ENCODE measurements around the gene DMRT1. TPM values are rescaled to one million over a fixed set of nuclear protein-coding genes. Genes with fewer than 3 reads are reported as not detected.

DMRT1 gene
- total RNA-seq, 2 donors from 2014 or later: not detected

DNA sequence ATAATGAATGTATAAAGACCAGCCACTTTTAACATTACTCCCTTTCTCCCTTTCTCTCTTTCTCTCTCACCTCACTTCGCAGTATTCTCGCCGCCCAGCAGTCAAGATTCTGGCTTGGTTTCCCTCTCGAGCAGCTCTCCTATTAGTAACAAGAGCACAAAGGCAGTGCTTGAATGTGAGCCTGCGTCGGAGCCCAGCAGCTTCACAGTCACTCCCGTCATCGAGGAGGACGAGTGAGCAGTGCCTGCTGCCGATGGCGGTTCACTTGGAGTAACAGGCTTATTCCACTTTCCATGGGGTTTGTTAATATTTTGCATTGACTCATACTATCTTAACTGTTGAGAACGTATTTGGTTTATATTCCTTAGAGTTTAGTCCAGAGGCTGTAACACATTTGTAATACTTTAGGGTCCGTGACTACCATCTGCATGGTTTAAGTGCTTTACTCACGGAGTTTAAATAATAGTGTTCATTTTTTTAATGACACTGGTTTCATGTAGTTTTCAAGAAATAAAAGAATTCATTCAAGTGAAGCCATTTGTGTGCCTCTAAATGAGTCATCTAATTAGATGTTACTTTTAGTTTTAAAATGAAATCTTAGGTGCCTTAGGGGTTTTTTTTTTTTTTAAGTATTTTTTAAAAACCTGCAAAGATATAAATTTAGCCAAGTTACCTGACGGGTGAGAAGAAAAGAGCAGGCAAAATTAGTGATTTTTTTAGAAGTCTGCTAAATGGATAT lies 126.6 kb downstream of the DMRT1 start:
- no peak overlapping the region for H3K27ac ChIP-seq (ENCODE audit: low read depth, low read length)
- peak overlapping the region; percentile 31 for H3K4me3 Mint-ChIP-seq
- TF ChIP-seq, protein P1, sequence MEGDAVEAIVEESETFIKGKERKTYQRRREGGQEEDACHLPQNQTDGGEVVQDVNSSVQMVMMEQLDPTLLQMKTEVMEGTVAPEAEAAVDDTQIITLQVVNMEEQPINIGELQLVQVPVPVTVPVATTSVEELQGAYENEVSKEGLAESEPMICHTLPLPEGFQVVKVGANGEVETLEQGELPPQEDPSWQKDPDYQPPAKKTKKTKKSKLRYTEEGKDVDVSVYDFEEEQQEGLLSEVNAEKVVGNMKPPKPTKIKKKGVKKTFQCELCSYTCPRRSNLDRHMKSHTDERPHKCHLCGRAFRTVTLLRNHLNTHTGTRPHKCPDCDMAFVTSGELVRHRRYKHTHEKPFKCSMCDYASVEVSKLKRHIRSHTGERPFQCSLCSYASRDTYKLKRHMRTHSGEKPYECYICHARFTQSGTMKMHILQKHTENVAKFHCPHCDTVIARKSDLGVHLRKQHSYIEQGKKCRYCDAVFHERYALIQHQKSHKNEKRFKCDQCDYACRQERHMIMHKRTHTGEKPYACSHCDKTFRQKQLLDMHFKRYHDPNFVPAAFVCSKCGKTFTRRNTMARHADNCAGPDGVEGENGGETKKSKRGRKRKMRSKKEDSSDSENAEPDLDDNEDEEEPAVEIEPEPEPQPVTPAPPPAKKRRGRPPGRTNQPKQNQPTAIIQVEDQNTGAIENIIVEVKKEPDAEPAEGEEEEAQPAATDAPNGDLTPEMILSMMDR (conservative IDR thresholded peaks at IDR 0.05): no peak
- H3K36me3 ChIP-seq (ENCODE audit: control insufficient read depth, insufficient read depth, low read length): no peaks in the 10 kb centered on the region
- 4 to 9% methylated on average over 11 to 14 of the region's 15 CpGs for WGBS, 2 experiments (ENCODE audit: insufficient coverage in 1 of 2, insufficient read length in 1 of 2)
- peaks cover 100% of the 10 kb centered on the region for H3K27me3 ChIP-seq (ENCODE audit: control insufficient read depth, insufficient read depth, low read length, poor library complexity, severe bottlenecking)
- no peaks in the 10 kb centered on the region for H3K9me3 Mint-ChIP-seq
- H3K36me3 Mint-ChIP-seq (ENCODE audit: low read depth): no peaks in the 10 kb centered on the region
- no peak overlapping the region for H3K4me3 ChIP-seq (ENCODE audit: low read length)
- peak; percentile 86 for DNase-seq
- peaks cover 18% of the 10 kb centered on the region for H3K4me1 Mint-ChIP-seq
- no peak overlapping the region for H3K27ac Mint-ChIP-seq
- H3K4me1 ChIP-seq (ENCODE audit: control insufficient read depth, insufficient read depth, low read length): peaks cover 9% of the 10 kb centered on the region
- no peak overlapping the region for H3K9ac ChIP-seq (ENCODE audit: extremely low read depth, low read length, poor library complexity, severe bottlenecking)
- peaks cover 95% of the 10 kb centered on the region for H3K27me3 Mint-ChIP-seq (ENCODE audit: insufficient read depth)
- H3K9me3 ChIP-seq (ENCODE audit: control insufficient read depth, low read length): no peaks in the 10 kb centered on the region

DNA sequence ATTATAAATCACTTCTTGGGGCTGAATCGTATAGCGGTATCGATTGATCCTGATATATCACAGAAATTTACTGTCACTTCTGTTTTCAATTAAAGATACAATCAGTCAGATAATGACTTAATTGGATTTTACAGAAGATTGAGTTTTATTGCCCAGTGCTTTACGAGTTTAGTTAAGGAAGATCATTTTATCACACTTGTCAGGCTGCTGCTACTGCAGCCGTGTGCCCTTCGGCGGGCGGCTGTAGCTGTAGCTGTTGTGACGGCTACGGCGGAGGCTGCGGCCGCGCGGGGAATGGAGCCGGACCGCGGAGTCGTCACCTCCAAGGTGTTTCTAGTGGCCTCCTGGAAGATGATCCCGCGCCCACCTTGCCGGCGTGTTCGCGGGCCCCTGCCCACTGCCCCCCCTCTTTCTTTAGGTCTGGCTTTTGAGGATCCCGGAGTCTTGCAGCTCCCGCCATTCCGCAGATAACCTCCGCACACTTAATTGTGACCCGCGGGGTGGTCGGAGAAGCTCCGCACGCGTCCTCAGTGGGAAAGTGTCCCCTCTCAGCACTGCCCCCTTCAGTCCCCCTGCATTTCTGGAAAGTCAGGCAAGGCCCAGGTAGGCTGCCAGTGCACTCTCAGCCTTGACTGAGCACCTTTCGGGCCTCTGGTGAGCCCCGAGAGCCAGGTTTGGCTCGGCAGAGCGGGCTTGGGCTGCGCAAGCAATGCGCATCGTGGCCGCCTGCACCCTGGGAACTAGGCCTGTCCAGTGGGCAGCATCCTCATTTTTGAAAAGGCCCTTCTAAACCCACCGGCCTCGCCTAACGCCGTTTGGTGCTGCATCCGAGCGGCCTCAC lies 128.0 kb downstream of the DMRT1 start:
- peak; percentile 84 for DNase-seq
- peaks cover 30% of the 10 kb centered on the region for H3K4me1 Mint-ChIP-seq
- H3K9me3 Mint-ChIP-seq: no peaks in the 10 kb centered on the region
- Histone ChIP-seq H3K36me3 (ENCODE audit: control insufficient read depth, insufficient read depth, low read length) (no peaks in the 10 kb centered on the region), H3K9me3 (ENCODE audit: control insufficient read depth, low read length) (no peaks in the 10 kb centered on the region), H3K4me1 (ENCODE audit: control insufficient read depth, insufficient read depth, low read length) (peaks cover 14% of the 10 kb centered on the region), H3K27me3 (ENCODE audit: control insufficient read depth, insufficient read depth, low read length, poor library complexity, severe bottlenecking) (peaks cover 100% of the 10 kb centered on the region), H3K9ac (ENCODE audit: extremely low read depth, low read length, poor library complexity, severe bottlenecking) (no peak overlapping the region), H3K4me3 (ENCODE audit: low read length) (no peak overlapping the region), H3K27ac (ENCODE audit: low read depth, low read length) (no peak overlapping the region)
- WGBS, 2 experiments (ENCODE audit: insufficient coverage in 1 of 2, insufficient read length in 1 of 2): 1 to 8% methylated on average over 37 to 49 of the region's 49 CpGs
- no peaks in the 10 kb centered on the region for H3K36me3 Mint-ChIP-seq (ENCODE audit: low read depth)
- TF ChIP-seq, protein P1 (conservative IDR thresholded peaks at IDR 0.05): peak; percentile 56
- no peak overlapping the region for H3K27ac Mint-ChIP-seq
- H3K4me3 Mint-ChIP-seq: peak overlapping the region; percentile 60
- H3K27me3 Mint-ChIP-seq (ENCODE audit: insufficient read depth): peaks cover 97% of the 10 kb centered on the region

DNA sequence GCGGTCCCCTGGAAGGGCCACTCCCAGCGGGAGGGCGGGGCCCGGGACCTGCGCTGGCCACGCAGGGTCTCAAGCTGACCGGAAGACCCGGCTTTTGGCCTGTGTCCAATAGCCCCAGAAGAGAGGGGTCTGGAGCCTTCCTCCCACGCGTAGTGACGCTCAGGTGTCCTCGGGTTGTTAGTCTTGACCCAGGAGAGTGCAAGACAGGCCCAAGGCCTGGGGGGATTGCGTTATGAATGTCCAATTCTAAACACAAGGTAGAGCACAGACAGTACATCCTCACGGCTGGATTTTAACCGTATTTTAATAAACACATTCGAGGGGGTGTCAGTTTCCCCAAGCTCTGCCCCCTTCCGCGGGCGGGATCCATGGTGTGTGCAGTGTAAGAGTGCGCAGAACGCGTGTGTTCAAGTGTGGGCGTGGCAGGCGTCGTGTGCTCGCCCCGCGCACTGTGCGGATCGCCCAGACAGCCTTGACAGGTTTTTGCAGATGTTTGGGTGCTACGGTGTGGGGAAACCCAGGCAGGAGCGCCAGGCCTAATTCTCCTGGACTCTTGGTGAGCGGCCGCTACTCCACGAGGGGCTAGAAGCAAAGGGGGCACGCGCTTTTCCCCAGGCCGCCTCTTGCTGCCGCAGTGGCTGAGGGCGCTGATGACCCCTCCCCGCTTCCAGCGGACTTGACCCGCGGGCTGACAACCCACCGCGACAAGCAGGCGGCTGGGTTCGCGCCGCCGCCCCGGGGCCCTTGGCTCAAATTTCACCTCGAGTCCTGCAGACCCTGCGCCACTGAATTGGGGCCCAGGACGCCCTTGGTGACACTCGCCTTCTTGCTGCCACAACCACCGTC lies 128.9 kb downstream of the DMRT1 start:
- WGBS, 2 experiments (ENCODE audit: insufficient coverage in 1 of 2, insufficient read length in 1 of 2): 4 to 6% methylated on average over 16 to 57 of the region's 57 CpGs
- H3K27me3 Mint-ChIP-seq (ENCODE audit: insufficient read depth): peaks cover 97% of the 10 kb centered on the region
- no peaks in the 10 kb centered on the region for H3K9me3 Mint-ChIP-seq
- H3K4me1 ChIP-seq (ENCODE audit: control insufficient read depth, insufficient read depth, low read length): peaks cover 19% of the 10 kb centered on the region
- peak overlapping the region; percentile 60 for H3K4me3 Mint-ChIP-seq
- no peak overlapping the region for H3K9ac ChIP-seq (ENCODE audit: extremely low read depth, low read length, poor library complexity, severe bottlenecking)
- H3K4me3 ChIP-seq (ENCODE audit: low read length): no peak overlapping the region
- no peaks in the 10 kb centered on the region for H3K36me3 ChIP-seq (ENCODE audit: control insufficient read depth, insufficient read depth, low read length)
- H3K4me1 Mint-ChIP-seq: peaks cover 38% of the 10 kb centered on the region
- no peaks in the 10 kb centered on the region for H3K9me3 ChIP-seq (ENCODE audit: control insufficient read depth, low read length)
- TF ChIP-seq, protein P1 (conservative IDR thresholded peaks at IDR 0.05): no peak
- no peak overlapping the region for H3K27ac Mint-ChIP-seq
- peaks cover 100% of the 10 kb centered on the region for H3K27me3 ChIP-seq (ENCODE audit: control insufficient read depth, insufficient read depth, low read length, poor library complexity, severe bottlenecking)
- H3K27ac ChIP-seq (ENCODE audit: low read depth, low read length): no peak overlapping the region
- no peaks in the 10 kb centered on the region for H3K36me3 Mint-ChIP-seq (ENCODE audit: low read depth)
- DNase-seq: peak; percentile 89

Measured in endodermal cell (in vitro differentiated cells).